Measurements from ENCODE around the gene IER5.

The IER5 gene

DNA sequence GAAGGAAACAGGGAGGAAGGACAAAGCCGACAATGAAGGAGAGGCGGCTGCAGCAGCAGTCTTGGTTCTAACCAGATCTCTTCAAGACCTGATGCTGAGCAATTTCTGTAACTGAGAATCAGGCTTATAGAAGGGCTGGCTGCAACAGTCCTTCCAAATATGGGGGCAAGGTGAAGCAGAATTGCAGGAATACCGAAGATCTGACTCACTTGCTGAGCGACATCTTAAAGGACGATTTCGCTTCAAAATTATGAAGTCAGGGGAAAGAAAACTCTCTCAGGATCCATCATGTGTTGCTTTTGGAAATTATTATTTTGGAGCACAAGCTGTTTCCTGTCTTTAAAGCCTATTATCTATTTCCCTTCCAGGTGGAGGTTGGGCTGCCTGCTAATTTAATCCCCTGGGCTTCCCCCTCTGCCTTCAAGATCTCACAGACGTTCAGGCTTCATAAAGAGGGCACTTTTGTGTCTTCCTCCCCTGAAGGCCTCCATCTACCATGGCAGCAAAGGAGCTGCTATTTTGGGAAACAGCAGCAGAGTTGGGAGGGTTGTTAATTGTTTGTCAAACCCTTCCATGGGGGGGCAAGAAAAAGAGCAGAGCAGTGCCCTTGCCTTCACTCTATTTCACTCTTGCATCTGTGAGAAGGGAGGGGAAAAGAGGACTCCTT, 10.8 kb upstream of the IER5 start:
- no peak for DNase-seq (ENCODE audit: low read depth in 2 of 2)

- DNase-seq (ENCODE audit: low read depth in 2 of 2) = no peak
These were observed 9.1 kb upstream of the IER5 start for GRCh38 chr1:181079382-181079781.

GRCh38 chr1:181079920-181080319, 8.6 kb upstream of the IER5 start:
- no peak for DNase-seq (ENCODE audit: low read depth in 2 of 2)

DNA sequence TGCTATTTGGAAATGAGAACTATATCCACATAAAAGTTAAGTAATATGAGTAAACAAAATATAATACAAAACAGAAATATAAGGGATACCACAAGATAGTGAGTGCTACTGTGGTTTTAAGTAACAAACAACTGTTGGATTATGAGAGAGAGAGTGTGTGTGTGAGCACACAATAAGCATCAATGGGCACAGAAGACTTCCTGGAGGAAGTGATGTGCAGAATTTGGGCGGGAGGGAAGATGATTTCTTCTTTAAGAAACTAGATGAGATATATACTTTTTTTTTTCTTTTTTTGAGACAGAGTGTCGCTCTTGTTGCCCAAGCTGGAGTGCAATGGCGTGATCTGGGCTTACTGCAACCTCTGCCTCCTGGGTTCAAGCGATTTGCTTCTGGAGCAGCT, 7.9 kb upstream of the IER5 start:
- no peak for DNase-seq (ENCODE audit: low read depth in 2 of 2)

DNA sequence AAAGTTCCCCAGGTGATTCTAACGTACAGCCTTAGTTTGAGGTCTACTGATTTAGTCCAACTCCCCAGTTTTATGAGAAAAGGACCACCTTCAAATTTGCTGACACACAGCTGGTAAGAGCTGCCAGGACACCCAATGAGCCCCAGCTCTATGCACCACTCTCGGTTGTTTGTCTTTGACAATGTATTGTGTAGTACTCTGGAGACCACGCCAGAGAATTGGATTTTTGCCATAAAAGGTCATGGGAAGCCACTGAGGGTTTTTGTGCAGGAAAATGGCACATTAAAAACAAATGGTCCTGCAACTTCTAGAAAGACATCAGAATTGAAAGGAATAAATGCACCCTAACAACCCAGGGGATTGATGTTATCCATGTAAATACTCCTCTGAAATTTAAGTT, 7.1 kb upstream of the IER5 start:
- no peak for DNase-seq (ENCODE audit: low read depth in 2 of 2)

DNA sequence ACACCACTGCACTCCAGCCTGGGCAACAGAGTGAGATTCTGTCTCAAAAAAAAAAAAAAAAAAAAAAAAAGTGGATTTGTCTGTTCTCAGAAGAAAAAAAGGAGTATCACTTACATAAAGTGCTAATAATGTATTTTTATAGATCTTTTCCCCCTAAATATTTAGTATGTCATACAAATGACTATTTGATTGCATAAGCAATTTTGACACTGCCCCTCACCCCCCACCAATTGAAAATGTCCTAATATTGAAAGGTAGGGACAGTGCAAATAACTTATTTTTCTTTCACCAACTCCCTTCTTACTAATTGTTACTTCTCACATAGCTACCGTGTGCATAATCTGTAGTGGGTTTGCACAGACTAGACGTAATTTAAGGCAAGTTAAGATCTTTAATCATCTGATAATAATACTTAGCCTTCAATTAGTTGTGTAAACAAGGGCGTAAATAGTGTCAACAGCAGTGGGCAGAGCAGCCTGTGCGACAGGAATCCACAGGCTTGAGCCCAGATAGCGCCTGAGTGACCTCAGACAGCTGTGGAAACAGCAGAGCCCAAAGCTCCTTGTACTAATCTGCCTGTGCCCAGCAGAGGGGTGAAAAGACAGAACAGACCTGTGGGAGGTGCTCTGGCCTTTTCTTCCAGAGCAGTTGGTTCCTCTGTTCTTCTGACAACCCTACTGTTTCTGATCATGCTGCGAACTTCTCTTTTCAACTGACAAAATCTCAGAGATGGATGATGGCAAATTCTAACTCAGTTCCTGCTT, 4.5 kb upstream of the IER5 start:
- no peak for DNase-seq (ENCODE audit: low read depth in 2 of 2)

DNA sequence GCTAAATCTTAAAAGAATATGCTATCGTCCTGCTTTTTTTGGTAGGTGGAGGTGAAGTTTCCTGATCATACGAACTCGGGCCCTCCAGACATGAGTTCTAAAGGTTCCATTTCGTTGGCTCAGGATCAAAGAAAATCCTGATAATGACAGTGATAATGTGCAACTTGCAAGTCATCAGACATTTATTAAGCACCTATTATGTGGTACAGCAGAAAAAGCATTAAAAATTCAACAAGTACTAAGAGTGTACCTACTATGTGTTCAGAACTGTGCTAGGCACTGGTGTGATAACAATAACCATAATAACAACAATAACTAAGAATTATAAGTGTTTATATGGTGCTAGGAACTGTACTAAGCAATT, 3.9 kb upstream of the IER5 start:
- no peak for DNase-seq (ENCODE audit: low read depth in 2 of 2)

- no peak for DNase-seq (ENCODE audit: low read depth in 2 of 2)
These were observed 2.4 kb upstream of the IER5 start for GRCh38 chr1:181086091-181086490.

DNA sequence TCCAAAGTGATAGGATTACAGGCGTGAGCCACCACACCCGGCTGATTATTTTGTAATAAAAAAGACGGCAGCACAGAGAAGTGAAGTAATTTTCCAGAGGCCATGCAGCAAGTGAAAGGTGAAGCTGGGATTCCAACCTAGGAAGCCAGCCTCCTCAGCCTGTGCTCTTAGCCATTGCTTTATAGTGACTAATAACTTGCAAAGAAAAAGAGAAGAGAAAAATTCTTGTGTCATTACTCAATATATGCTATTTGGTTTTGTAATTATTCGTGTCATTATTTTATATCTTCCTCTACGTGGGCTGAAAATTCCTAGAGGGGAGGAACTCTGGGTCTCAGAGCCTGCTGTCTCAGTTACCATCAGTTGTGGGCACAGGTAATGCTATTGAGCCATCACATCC, 1.6 kb upstream of the IER5 start:
- no peak for DNase-seq (ENCODE audit: low read depth in 2 of 2)

- DNase-seq (ENCODE audit: low read depth in 2 of 2) = no peak
These were observed 1.0 kb upstream of the IER5 start for GRCh38 chr1:181087400-181087901.

- peak in 1 of 2 donors; percentile 11 for DNase-seq (ENCODE audit: low read depth in 2 of 2)
These were observed 646 bp downstream of the IER5 start for GRCh38 chr1:181089017-181089675.

DNA sequence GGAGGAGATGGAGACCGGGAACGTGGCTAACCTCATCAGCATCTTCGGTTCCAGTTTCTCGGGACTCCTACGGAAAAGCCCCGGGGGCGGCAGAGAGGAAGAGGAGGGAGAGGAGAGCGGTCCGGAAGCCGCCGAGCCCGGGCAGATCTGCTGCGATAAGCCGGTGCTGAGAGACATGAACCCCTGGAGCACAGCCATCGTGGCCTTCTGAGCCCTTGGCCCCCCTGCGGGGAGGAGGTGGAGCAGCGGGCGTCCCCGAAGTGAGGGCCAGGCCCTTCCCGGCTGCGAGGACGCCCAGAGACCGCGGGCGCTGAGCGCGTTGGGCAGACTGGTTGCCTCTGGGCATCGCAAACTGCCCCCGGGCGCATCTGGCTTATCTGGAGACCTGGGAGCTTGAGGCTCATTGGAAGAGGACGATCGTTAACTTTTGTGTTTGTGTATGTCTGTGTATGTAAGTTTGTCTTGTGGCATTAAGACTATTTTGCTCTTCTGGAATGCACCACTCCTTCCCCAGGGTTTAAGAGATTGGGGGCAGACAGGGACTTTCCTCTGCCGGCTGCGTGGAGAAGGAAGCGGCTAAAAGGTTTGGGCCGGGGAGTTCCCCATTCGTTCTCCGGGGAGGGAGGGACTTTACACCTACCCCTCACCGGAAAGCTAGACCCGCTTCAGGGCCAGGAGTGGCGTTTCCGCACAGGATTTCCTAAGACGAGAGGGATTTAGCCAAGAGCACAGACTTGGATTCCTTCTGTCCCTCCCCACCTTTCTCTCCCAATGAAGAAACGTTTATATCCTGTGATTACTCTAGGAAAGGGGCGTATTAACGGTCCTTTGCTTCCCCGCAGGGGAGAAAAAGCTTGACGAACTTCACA, 1.4 kb downstream of the IER5 start:
- peak; percentile 57 for DNase-seq (ENCODE audit: low read depth in 2 of 2)

DNA sequence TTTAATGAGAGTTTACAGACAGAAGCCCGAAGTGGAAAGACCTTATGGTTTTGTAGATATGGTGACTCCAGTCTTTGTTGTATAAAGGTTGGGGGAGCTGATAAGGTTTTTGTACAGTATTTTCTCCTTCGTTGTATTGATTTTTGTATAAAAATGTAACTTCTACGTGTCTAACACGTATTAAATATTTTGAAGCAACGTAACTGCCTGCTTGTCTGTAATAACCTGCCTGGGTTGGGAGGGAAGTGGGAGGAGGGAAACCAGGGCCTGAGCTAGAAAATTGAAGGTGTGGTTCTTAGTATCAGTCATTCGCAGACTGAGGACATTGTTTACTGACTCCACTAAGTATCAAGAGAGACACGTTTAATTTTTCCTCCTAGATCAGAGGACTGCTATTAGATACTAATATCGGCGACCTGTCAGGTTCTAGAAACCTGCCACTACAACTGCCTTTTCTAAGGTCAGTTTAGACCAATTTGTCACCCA, 2.2 kb downstream of the IER5 start:
- DNase-seq (ENCODE audit: low read depth in 2 of 2) = no peak

GRCh38 chr1:181091309-181092040, 3.0 kb downstream of the IER5 start:
- DNase-seq (ENCODE audit: low read depth in 2 of 2) = no peak

GRCh38 chr1:181092056-181092455, 3.6 kb downstream of the IER5 start:
- DNase-seq (ENCODE audit: low read depth in 2 of 2) = no peak

GRCh38 chr1:181092883-181093458, 4.5 kb downstream of the IER5 start:
- no peak for DNase-seq (ENCODE audit: low read depth in 2 of 2)

DNA sequence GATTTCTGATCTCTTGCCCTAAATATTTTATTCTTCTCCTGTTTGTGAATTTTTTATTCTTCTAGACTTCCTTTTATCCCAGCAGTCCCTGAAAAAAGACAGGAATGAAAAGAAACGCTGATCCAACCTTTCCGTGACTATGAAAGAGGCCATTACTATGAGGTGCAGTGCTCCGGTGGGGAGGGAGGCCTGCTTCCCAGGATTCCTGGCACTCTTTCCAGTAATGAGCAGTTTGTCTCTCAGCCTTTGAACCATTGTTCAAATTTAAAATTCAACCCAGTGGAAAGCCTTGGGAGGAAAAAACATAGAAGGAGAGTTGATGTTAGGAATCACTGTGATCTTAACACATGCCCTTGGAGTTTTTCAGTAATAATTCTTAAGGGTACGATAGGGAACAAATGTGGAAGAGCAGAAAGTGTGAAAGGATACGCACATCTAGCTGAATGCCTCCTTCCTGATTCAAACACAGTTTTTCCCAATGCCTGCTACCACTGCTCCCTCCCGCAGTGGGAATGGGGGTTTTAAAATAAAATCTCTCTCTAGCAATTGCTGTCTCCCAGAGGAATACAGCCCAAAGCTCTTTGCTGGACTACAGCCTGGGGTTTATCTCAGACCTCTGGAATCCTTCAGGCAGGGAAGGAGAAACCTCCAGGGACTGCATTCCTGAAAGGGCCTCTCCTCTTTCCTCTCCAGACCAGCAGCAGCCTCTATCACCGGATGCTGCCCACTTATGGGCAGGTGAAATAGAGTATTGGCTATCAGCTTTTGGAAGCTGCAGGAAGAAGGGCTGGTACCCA, 6.1 kb downstream of the IER5 start:
- DNase-seq (ENCODE audit: low read depth in 2 of 2) = no peak

- DNase-seq (ENCODE audit: low read depth in 2 of 2) = no peak
These were observed 6.8 kb downstream of the IER5 start for GRCh38 chr1:181095260-181095659.

GRCh38 chr1:181095763-181096184, 7.3 kb downstream of the IER5 start:
- no peak for DNase-seq (ENCODE audit: low read depth in 2 of 2)

GRCh38 chr1:181097242-181097641, 8.7 kb downstream of the IER5 start:
- no peak for DNase-seq (ENCODE audit: low read depth in 2 of 2)
